Activated CD4-positive, alpha-beta T cell treated with anti-CD3 and anti-CD28 coated beads for 24 hours (primary cell): ENCODE measurements around the gene UPP2.

Experiments
- DNase-seq, 2 donors: peaks; one replicate each; pipeline ENCODE4 v3.0.0-alpha.2; 2020; ENCODE audit warnings: low read depth in 2 of 2

UPP2 gene

DNA sequence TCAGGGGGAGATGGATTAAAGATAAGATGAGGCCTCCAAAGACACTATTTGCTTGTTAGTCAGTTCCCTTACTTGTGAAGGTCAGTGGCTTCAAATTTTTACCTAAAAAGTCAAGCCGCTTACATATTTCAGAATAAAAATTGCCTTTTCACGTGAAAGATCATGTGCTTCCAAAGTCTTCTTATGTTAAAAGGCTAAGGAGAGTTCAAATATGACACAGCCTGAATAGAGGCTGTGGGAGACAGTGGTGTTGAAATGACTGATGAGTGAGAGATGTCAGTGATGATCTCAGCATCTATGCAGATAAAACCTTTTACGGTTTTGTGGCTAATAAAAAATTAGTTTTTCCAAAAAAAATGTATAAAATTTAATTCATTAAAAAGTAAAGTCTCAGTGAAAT is 40.5 kb downstream of the UPP2 start:
- no peak for DNase-seq

DNA sequence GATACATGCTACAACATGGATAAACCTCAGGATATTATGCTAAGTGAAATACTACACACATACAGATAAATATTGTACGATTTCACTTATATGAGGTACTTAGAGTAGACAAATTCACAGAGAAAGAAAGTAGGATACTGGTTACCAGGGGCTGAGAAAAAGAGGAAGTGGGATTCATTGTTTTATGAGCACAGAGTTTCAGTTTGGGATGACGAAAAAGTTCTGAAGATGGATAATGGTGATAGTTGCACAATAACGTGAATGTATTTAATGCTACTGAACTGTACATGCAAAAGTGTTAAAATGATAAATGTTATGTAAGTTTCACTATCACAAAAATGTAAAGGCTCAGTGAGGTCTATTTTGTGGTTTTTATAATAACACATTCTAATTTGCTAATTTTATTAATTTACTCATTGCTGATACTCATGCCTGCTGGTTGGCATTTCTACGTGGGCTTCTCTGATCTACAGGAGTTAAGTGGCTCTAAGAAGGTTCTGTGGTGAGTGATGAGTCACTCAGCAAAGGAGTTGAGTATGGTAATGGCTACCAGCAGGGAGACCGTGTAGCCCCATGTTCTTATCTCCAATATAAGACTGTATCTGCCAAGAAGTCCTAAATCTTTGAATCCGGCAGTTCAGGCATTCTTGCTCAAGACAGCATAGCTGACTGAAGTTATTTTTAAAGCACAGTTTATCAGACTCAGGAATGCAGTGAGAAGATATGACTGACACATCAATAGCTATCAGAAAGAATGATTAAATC is 41.1 kb downstream of the UPP2 start:
- no peak for DNase-seq

DNA sequence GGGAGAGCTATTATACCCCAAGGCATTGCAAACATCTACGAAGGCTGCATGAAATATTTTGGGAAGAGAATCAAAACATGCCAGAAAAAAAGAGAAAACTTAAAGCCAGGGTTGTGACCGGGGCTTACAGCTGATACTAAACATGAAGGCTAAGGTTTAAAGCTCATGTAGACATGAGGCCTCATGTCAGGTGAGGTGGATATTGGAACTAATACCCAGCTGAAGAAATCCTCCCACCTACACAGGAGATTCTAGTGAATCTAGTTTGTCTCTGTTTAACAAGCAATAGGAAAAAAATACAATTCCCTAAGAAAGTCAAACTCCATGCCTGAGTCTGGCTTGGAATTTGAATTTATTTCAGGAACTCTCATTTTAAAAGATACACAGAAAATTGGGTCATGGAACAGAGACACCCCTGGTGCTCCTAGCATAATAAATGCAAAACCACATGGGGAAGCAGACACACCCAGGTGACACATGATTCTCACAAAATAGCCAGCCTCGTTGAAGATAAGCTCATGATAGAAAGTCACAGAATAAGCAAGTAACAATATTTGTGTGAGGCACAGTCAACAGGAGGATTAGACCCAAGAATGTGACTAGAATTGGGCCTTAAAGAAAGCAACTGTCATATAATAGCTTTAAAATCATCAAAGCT is 42.2 kb downstream of the UPP2 start:
- no peak for DNase-seq

DNA sequence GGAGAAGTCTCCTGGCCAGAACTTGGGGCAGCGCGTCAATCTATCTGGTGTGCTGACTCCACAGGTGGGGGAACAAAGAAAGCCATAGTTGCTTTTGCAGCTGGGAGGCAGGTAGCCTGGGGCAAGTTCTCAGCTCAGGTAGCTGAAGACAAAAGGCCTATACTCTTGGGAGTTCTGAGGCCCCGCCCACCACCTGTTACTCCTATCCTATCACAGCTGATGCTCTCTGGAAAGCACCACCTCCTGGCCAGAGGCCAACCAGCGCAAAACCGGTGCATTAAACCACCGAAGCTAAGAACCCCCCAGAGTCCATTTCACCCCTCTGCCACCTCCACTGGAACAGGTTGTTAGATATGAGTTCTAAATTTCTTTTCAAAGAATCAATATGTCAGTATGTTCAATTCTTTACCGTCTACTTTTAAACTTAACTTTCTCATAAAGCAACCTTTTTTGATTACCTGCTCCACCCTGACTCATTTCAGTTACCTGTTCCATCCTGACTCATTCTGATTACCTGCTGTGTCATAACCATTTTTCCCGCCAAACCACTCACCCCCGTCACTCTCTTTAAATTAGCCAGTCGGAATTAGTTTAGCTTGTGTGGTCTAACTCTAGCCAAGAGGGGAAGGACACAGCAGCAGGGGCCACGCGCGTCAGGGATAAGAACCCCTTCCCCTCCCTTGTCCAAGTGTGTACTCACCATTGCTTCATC is 43.4 kb downstream of the UPP2 start:
- no peak for DNase-seq

DNA sequence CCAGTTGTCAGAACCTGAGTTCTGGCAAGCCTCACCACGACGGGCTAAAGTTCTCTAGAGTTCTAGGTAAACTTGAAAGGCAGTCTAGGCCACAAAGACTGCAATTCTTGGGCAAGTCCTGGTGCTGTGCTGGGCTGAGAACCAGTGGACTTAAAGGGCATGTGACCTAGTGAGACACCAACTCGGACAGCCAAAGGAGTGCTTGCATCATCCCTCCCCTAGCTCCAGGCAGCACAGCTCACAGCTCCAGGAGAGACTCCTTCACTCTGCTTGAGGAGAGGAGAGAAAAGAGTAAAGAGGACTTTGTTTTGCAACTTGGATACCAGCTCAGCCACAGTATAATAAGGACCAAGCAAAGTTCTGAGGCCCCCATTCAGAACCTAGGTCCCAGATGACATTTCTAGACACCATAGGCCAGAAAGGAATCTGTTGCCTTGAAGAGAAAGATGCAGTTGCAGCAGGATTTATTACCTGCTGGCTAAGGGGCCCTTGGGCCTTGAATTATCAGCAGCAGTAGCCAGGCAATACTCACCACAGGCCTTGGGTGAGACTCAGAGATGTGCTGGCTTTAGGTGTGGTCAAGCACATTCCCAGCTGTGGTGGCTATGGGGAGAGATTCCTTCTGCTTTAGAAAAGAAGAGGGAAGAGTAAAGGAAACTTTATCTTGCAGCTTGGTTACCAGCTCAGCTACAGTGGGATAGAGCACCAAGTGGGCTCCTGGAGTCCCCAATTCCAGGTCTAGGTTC is 51.8 kb downstream of the UPP2 start:
- DNase-seq = no peak

DNA sequence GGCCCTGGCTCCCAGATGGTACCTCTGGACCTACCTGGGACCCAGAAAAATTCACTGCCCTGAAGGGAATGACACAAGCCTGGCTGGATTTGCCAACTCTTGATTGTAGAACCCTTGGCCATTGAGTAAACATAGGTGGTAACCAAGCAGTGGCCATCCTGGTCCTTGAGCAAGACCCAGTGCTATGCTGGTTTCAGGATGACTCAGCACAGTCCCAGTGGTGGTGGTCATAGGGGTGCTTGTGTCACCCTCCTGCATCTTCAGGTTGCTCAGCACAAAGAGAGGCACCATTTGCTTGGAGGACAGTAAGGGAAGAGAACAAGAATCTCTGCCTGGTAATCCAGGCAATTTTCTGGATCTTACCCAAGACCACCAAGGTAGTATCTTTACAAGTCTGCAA is 52.9 kb downstream of the UPP2 start:
- DNase-seq = no peak

DNA sequence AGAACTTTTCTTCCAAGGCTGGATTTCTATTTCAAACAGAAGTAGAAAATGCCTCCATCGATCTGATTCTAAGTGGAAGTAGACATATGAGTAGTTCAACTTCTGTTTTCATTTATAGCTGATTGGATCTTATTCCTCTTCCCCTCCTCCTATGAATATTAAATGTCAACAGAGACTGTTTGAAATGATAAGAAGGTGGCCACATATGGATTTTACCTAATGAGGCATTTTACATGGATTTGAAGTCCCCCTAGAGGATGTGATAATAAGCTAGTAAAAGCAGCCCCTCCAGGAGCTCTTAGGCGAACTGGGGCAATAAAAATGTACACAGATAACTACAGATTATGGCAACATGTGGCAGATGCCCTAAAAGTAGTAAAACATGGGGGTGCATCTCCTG is 71.0 kb downstream of the UPP2 start:
- no peak for DNase-seq

DNA sequence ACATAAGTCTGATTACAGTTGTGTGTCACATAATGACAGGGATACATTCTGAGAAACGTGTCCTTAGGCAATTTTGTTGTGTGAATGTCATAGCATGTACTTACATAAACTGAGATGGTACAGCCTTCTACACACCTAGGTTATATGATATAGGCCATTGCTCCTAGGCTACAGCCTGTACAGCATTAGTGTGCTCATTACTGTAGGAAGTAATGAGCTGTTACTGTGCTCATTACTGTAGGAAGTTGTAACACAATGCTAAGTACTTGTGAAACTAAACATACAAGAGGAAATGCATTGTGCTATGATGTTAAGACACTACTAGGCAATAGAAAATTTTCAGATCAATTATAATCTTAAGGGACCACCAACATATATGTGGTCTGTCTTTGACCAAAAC is 72.8 kb downstream of the UPP2 start:
- no peak for DNase-seq

DNA sequence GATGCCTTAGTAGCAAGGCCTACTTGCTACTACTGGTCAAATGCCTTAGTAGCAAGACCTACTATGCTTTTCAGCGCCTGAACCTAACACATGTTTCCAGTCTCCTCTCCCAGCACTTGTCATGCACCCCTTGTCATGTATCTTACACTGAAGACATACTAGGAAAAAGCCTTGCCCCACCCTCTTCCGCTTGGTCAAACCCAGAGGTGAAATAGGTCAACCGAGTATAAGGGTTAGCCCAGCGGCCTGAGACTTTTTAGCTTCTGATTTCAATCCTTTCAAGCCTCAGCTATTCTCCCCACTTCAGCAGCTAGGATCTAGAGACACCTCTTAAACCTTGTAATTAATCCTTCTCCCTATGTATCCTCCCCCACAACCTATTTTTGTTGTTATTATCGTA is 73.3 kb downstream of the UPP2 start:
- DNase-seq = no peak

DNA sequence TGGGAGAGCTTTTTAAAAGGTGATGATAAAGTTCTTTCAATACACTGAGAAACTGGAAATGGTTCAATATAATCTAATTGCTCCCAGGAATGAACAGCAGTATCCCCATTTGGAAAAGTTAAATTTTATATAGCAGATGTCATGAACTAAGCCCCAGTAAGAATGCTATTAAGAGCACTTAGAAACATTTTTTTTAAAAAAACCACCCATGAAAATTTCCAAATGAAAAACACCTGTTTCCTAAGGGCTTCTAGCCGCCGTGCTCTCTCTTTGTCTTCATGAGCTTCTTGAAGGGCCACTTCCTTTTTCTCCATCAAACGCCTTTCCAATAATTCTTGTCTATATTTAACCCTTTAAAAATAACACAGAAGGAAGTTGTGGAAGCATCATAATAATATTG is 77.0 kb downstream of the UPP2 start:
- no peak for DNase-seq

DNA sequence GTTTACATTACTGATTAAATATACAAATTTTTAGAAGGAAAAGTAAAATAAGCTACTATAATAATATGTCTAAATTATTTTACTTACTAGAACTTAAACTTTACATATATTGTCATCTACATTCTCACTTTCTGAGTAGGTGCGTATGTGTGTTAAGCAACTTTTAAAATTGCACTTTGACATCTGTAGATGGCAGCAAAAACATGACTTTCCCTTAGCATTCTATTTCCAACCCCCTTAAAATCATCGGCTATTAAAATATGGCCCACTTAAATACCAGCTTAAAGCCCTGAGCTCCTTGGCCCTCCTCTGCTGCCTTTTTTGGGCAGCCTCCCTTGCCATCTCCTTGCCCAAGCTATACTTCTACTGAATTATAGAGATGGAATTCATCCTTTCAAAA is 78.0 kb downstream of the UPP2 start:
- no peak for DNase-seq

DNA sequence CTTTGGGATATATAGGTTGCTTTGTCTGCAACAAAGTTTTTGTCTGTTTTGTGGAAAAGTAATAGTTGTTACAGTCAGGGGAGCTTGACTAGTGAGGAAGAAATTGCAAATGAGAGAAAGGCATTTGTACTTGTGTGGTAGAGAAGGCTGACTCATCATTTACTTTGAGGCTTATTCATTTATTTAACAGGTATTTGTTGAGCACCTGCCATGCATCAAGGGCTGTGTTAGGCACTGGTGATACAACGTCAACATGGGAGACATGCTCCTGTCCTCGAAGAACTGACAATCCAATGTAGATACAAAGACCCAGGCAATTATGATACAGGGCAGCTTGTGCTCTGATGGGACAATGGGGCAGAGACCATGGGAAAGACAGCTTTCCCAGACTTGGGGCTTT is 79.5 kb downstream of the UPP2 start:
- DNase-seq = no peak

DNA sequence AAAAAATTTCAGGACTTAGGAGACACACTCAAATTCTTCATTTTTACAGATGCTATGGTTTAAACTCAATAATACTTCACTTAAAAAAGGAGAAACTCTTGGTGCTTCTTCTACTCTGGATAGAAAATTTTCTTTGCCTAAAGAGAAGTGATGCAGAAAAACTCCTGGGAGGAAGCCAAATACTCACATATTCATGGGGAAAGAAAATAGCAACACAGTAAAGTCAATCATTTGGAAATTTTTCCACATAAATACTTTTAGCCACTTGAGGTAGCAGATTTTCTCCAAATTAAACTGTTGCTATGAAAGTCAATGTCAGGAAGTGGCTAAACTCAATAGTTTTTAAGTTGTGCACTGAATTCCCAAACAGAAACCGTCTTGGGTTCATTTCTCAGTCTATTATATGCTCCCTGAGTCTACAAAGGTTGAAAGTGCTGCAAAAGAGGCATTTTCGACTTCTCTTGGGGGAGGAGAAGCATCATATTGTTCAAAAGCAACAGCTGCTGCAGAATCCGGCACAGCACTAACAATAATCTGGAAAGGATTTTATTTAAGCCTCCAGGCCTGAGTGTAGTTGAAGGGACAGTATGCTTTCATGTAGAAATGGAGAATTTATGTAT is 81.1 kb downstream of the UPP2 start:
- no peak for DNase-seq

DNA sequence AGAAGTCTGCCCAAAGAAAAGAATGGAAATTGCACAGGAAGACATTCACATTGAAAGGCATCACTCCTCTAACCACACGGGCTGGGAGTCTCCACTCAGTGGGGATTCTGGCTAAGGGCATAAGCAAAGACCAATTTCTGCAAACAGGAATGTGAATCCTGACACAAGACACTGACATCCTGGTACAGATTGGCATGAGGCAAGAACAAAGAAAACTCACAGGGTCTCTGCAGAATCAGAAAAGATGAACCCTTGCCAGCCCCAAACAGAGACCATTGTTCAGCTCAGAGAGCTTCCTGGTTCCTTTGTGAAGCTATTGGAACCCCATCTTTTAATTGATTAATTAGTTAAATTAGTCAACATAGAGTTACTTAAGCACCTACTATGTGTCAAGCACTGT is 82.3 kb downstream of the UPP2 start:
- no peak for DNase-seq

DNA sequence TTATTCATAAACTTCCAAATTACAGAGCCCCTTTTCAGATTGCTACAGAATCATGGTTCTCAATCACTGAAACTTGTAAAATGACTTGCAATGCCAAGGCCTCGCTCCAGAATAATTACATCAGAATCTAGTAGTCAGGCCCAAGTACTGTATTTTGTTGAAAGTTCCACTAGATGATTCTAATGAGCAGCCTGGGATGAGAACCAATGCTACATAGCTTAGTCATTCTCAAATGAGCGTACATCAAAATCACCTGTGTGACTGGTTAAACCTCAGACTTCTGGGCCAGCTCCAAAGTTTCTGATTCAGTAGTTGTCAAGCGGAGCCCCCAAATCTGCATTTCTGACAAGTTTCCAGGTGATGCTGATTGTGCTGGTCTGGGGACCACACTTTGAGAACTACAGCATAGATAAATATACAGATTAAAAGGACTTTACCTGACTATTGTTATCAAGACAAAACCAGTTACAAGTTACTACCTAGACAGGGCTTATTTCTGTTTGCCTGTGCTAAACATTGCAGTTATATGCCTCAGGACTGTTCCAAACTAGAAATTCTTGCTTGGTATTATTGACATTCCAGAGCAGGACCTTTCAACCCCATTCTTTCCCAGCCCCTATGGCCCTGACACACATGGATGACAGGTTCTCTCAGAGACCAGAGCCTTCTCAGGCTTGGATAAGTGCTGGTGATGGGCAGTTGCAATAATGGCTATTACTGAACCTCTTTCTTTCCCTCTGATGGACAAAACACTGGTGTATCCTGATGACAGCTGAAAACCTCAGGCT is 83.1 kb downstream of the UPP2 start:
- no peak for DNase-seq
